HepG2 (cell line): ENCODE measurements around the gene DNAJB8. TPM values are rescaled to one million over a fixed set of nuclear protein-coding genes. Genes with fewer than 3 reads are reported as not detected.
A peak's percentile ranks its signal among the peaks of the same experiment; 100 is the strongest.

ENCODE experiments used
- HNF4G ChIP-seq, 2 experiments: sonication (generic) in 1 of 2; formaldehyde crosslinking in 1 of 2; IDR thresholded peaks; 2 replicates each; pipeline versions ENCODE4 v1.4.0 to v1.6.1; 2011 to 2020; ENCODE audit warnings: borderline replicate concordance in 2 of 2, low read depth in 2 of 2, mild to moderate bottlenecking in 2 of 2, low read length in 1 of 2, missing genetic modification reagents in 1 of 2, moderate library complexity in 1 of 2
- HOXA9 ChIP-seq: sonication (generic); formaldehyde crosslinking; IDR thresholded peaks from 2 replicates; pipeline ENCODE4 v1.8.1; 2022; ENCODE audit warnings: missing genetic modification reagents, mild to moderate bottlenecking, moderate library complexity, borderline replicate concordance
- HOXD1 ChIP-seq: sonication (generic); formaldehyde crosslinking; IDR thresholded peaks from 2 replicates; pipeline ENCODE4 v1.5.0; 2020; ENCODE audit warnings: missing genetic modification reagents
- KAT7 ChIP-seq: IDR thresholded peaks from 2 replicates; pipeline ENCODE4 v1.6.1; 2018; ENCODE audit warnings: borderline replicate concordance, missing compliant biosample characterization
- MED8 ChIP-seq: sonication (generic); formaldehyde crosslinking; IDR thresholded peaks from 2 replicates; pipeline ENCODE4 v1.8.1; 2023; ENCODE audit warnings: mild to moderate bottlenecking, missing genetic modification reagents; ENCODE audit not compliant: insufficient replicate concordance
- REL ChIP-seq: sonication (generic); formaldehyde crosslinking; conservative IDR thresholded peaks from 2 replicates; pipeline ENCODE4 v1.8.0; 2022; ENCODE audit warnings: mild to moderate bottlenecking, missing genetic modification reagents, moderate library complexity
- SP4 ChIP-seq: sonication (generic); formaldehyde crosslinking; IDR thresholded peaks from 2 replicates; pipeline ENCODE4 v1.8.1; 2023; ENCODE audit warnings: mild to moderate bottlenecking, missing genetic modification reagents
- SPEN ChIP-seq: sonication (generic); formaldehyde crosslinking; IDR thresholded peaks from 2 replicates; pipeline ENCODE4 v1.5.1; 2020; ENCODE audit warnings: low read depth, mild to moderate bottlenecking, missing genetic modification reagents
- TBX2 ChIP-seq: sonication (generic); formaldehyde crosslinking; IDR thresholded peaks from 2 replicates; pipeline ENCODE4 v1.5.0; 2020; ENCODE audit warnings: missing genetic modification reagents, mild to moderate bottlenecking, borderline replicate concordance
- THAP11 ChIP-seq: IDR thresholded peaks from 2 replicates; pipeline ENCODE4 v1.6.1; 2016; ENCODE audit warnings: missing biosample characterization, missing genetic modification reagents
- YEATS2 ChIP-seq: sonication (generic); formaldehyde crosslinking; IDR thresholded peaks from 2 replicates; pipeline ENCODE4 v1.4.0; 2020; ENCODE audit warnings: missing genetic modification reagents, borderline replicate concordance
- ZBTB14 ChIP-seq: sonication (generic); formaldehyde crosslinking; IDR thresholded peaks from 2 replicates; pipeline ENCODE4 v1.4.0; 2020; ENCODE audit warnings: missing genetic modification reagents
- ZNF292 ChIP-seq: sonication (generic); formaldehyde crosslinking; IDR thresholded peaks from 2 replicates; pipeline ENCODE4 v1.8.1; 2022; ENCODE audit warnings: mild to moderate bottlenecking, low read depth, missing genetic modification reagents, borderline replicate concordance
- ZNF619 ChIP-seq: sonication (generic); formaldehyde crosslinking; IDR thresholded peaks from 2 replicates; pipeline ENCODE4 v1.4.0; 2020; ENCODE audit warnings: mild to moderate bottlenecking, missing genetic modification reagents
- polyA plus RNA-seq, 8 experiments: library from polyadenylated mRNA; depleted of rRNA in 3 of 8; stranded (reverse) in 7 of 8; unstranded in 1 of 8; fragments of >200 nt; fragmentation: Illumina TruSeq in 4 of 8; extraction: Trizol in 4 of 8; gene quantifications; 2 replicates each; pipeline versions ENCODE4 v1.2.1 to v1.2.3, GENCODE V29; 2011 to 2016; ENCODE audit warnings: low read depth in 4 of 8, missing spikeins in 1 of 8, mixed read lengths in 1 of 8; ENCODE audit not compliant: insufficient read depth in 1 of 8
- total RNA-seq, 5 experiments: library from RNA; depleted of rRNA; stranded (reverse); fragments of >200 nt; fragmentation: Illumina TruSeq; extraction: Trizol; gene quantifications; 2 replicates each; pipeline ENCODE4 v1.2.3, GENCODE V29; 2016; ENCODE audit warnings: low read depth in 1 of 5
- TF ChIP-seq, protein P1 (sequence below): sonication (generic); formaldehyde crosslinking; conservative IDR thresholded peaks from 2 replicates; pipeline ENCODE4 v1.4.0; 2020; ENCODE audit warnings: missing genetic modification reagents
- TF ChIP-seq, protein P2 (sequence below): sonication (generic); formaldehyde crosslinking; IDR thresholded peaks from 2 replicates; pipeline ENCODE4 v1.5.0; 2020; ENCODE audit warnings: mild to moderate bottlenecking, missing genetic modification reagents, moderate library complexity
- TF ChIP-seq, protein P3 (sequence below): IDR thresholded peaks from 2 replicates; pipeline ENCODE4 v1.6.1; 2016; ENCODE audit warnings: mild to moderate bottlenecking, missing biosample characterization, missing genetic modification reagents

The DNAJB8 gene
- total and polyA plus RNA-seq, 2 of the 13 experiments (the other 11 are each of a cell fraction or from before 2014, with no cell fraction given): not detected

DNA sequence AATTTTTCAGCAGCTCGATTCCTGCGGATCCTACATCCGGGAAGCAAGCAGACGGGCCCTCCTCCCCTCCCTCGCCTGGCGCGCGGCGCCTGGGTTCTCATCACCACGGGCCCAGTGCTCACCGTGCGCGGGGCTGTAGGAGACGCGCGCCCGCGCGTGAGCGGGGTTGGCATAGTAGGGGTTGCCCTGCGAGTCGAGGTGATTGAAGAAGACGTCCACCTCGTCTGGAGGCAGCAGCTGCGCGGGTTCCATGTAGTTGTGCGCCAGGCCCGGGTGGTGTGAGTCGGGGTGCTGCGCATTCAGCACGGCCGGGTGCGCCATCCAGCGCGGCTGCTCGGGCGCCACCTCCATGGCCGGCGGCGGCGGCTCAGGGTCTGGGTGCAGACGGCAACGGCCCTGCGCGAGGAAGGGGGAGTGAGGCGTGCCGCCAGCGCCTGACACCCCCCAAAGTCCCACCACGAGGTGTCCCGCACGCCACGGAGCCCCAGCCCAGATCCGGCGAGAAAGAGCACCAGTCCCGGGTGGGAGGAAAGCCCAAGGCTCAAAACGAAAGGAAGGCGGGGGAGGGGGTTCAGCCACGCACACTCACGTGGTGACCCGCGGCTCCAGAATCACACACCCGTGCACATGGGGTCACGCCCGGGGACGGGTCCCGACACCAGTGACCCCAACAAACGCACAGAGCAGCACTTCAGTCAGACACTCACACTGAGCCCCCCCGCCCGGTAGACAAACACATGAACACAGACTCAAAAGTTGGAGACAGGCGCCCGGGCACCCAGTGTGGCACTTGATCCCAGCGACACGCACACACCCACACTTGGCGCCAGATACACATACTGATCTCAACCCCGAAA, 20.2 kb upstream of the DNAJB8 start (continued):
- TF ChIP-seq, protein P1, sequence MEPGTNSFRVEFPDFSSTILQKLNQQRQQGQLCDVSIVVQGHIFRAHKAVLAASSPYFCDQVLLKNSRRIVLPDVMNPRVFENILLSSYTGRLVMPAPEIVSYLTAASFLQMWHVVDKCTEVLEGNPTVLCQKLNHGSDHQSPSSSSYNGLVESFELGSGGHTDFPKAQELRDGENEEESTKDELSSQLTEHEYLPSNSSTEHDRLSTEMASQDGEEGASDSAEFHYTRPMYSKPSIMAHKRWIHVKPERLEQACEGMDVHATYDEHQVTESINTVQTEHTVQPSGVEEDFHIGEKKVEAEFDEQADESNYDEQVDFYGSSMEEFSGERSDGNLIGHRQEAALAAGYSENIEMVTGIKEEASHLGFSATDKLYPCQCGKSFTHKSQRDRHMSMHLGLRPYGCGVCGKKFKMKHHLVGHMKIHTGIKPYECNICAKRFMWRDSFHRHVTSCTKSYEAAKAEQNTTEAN (CRISPR knock-in tag): no peak
- TF ChIP-seq REL (CRISPR knock-in tag) (0 out of 2 replicates have a peak, but pooled peaks have one; percentile 54), THAP11 (CRISPR knock-in tag) (no peak), ZNF619 (peak; percentile 59; the same call in 1 of the 2 replicates), SPEN (CRISPR knock-in tag) (peak; percentile 34; the same call in 1 of the 2 replicates), ZBTB14 (CRISPR knock-in tag) (0 out of 2 replicates have a peak, but pooled peaks have one; percentile 15), ZNF292 (CRISPR knock-in tag) (peak; percentile 6; the same call in 1 of the 2 replicates), MED8 (CRISPR knock-in tag) (no peak), YEATS2 (no peak), TBX2 (CRISPR knock-in tag) (peak; percentile 27; the same call in 1 of the 2 replicates), HNF4G (IDR thresholded peaks at IDR 0.05; ENCODE audit: borderline replicate concordance, low read depth, low read length) (no peak), HNF4G (CRISPR knock-in tag; IDR thresholded peaks at IDR 0.05; ENCODE audit: borderline replicate concordance, low read depth) (0 out of 2 replicates have a peak, but pooled peaks have one; percentile 26), HOXA9 (CRISPR knock-in tag) (no peak), SP4 (CRISPR knock-in tag) (no peak), HOXD1 (CRISPR knock-in tag) (0 out of 2 replicates have a peak, but pooled peaks have one; percentile 34), KAT7 (CRISPR knock-in tag) (no peak)
- TF ChIP-seq, protein P2, sequence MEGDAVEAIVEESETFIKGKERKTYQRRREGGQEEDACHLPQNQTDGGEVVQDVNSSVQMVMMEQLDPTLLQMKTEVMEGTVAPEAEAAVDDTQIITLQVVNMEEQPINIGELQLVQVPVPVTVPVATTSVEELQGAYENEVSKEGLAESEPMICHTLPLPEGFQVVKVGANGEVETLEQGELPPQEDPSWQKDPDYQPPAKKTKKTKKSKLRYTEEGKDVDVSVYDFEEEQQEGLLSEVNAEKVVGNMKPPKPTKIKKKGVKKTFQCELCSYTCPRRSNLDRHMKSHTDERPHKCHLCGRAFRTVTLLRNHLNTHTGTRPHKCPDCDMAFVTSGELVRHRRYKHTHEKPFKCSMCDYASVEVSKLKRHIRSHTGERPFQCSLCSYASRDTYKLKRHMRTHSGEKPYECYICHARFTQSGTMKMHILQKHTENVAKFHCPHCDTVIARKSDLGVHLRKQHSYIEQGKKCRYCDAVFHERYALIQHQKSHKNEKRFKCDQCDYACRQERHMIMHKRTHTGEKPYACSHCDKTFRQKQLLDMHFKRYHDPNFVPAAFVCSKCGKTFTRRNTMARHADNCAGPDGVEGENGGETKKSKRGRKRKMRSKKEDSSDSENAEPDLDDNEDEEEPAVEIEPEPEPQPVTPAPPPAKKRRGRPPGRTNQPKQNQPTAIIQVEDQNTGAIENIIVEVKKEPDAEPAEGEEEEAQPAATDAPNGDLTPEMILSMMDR (CRISPR knock-in tag): peak; percentile 12; the same call in 1 of the 2 replicates
- TF ChIP-seq, protein P3, sequence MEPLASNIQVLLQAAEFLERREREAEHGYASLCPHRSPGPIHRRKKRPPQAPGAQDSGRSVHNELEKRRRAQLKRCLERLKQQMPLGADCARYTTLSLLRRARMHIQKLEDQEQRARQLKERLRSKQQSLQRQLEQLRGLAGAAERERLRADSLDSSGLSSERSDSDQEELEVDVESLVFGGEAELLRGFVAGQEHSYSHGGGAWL (CRISPR knock-in tag): 0 out of 2 replicates have a peak, but pooled peaks have one; percentile 29
